H9 (cell line): ENCODE results near the gene TBC1D22A. TPM values are rescaled to one million over a fixed set of nuclear protein-coding genes. Genes with fewer than 3 reads are reported as not detected.
A peak's percentile ranks its signal among the peaks of the same experiment; 100 is the strongest.

ENCODE experiments used
- DNase-seq: peaks from one replicate; pipeline ENCODE4 v3.0.0-alpha.2; 2017
- H2AFZ ChIP-seq: one replicate; pipeline ENCODE4 v1.6.1; 2013; ENCODE audit warnings: mild to moderate bottlenecking, low read length, control low read depth, moderate library complexity
- H2AK5ac ChIP-seq: 2 replicates; pipeline ENCODE4 v1.6.1; 2013; ENCODE audit warnings: low read length, control low read depth, mixed read lengths; ENCODE audit not compliant: insufficient read length
- H2BK120ac ChIP-seq: one replicate; pipeline ENCODE4 v1.6.1; 2013; ENCODE audit warnings: low read depth, mild to moderate bottlenecking, low read length, control low read depth, inconsistent platforms; ENCODE audit not compliant: poor library complexity, severe bottlenecking
- H2BK12ac ChIP-seq: 2 replicates; pipeline ENCODE4 v1.6.1; 2013; ENCODE audit warnings: low read length, control low read depth, mixed read lengths, low read depth; ENCODE audit not compliant: insufficient read length
- H2BK15ac ChIP-seq: 2 replicates; pipeline ENCODE4 v1.6.1; 2013; ENCODE audit warnings: low read depth, low read length, control low read depth
- H2BK20ac ChIP-seq: one replicate; pipeline ENCODE4 v1.6.1; 2013; ENCODE audit warnings: low read depth, mild to moderate bottlenecking, low read length, control low read depth, inconsistent platforms; ENCODE audit not compliant: poor library complexity, severe bottlenecking
- H2BK5ac ChIP-seq: 2 replicates; pipeline ENCODE4 v1.6.1; 2013; ENCODE audit warnings: low read length, control low read depth, mixed read lengths; ENCODE audit not compliant: insufficient read length
- H3K14ac ChIP-seq: 2 replicates; pipeline ENCODE4 v1.6.1; 2013; ENCODE audit warnings: low read length, control low read depth; ENCODE audit not compliant: insufficient read depth
- H3K18ac ChIP-seq: 2 replicates; pipeline ENCODE4 v1.6.1; 2013; ENCODE audit warnings: low read depth, mild to moderate bottlenecking, mixed read lengths, low read length, control low read depth; ENCODE audit not compliant: insufficient read length
- H3K23ac ChIP-seq: 2 replicates; pipeline ENCODE4 v1.6.1; 2013; ENCODE audit warnings: low read length, control low read depth, mixed read lengths, low read depth; ENCODE audit not compliant: insufficient read length
- H3K23me2 ChIP-seq: 2 replicates; pipeline ENCODE4 v1.6.1; 2013; ENCODE audit warnings: low read depth, mild to moderate bottlenecking, mixed read lengths, low read length, control low read depth; ENCODE audit not compliant: insufficient read length, poor library complexity, severe bottlenecking
- H3K27ac ChIP-seq: 2 replicates; pipeline ENCODE4 v1.5.1; 2013; ENCODE audit warnings: low read length, control low read depth, mixed read lengths, low read depth; ENCODE audit not compliant: insufficient read length
- H3K27me3 ChIP-seq: 2 replicates; pipeline ENCODE4 v1.6.1; 2013; ENCODE audit warnings: low read length, control low read depth, inconsistent platforms; ENCODE audit not compliant: insufficient read depth
- H3K4ac ChIP-seq: 2 replicates; pipeline ENCODE4 v1.6.1; 2013; ENCODE audit warnings: low read depth, mild to moderate bottlenecking, control low read depth, inconsistent platforms, low read length, moderate library complexity
- H3K4me1 ChIP-seq: 2 replicates; pipeline ENCODE4 v1.6.1; 2013; ENCODE audit warnings: low read length, control low read depth, inconsistent platforms; ENCODE audit not compliant: insufficient read depth
- H3K4me2 ChIP-seq: 2 replicates; pipeline ENCODE4 v1.6.1; 2013; ENCODE audit warnings: low read length, control low read depth, mixed read lengths; ENCODE audit not compliant: insufficient read length, insufficient read depth
- H3K56ac ChIP-seq: 2 replicates; pipeline ENCODE4 v1.6.1; 2013; ENCODE audit warnings: low read depth, mild to moderate bottlenecking, mixed read lengths, low read length, control low read depth; ENCODE audit not compliant: insufficient read length
- H3K79me1 ChIP-seq: 2 replicates; pipeline ENCODE4 v1.6.1; 2013; ENCODE audit warnings: low read depth, mild to moderate bottlenecking, moderate library complexity, low read length, control low read depth, inconsistent platforms; ENCODE audit not compliant: insufficient read depth, poor library complexity, severe bottlenecking
- H3K79me2 ChIP-seq: 2 replicates; pipeline ENCODE4 v1.6.1; 2013; ENCODE audit warnings: low read length, control low read depth, inconsistent platforms; ENCODE audit not compliant: insufficient read depth
- H3K9ac ChIP-seq: 2 replicates; pipeline ENCODE4 v1.6.1; 2013; ENCODE audit warnings: low read length, control low read depth, mixed read lengths; ENCODE audit not compliant: insufficient read length; ENCODE audit errors: extremely low read depth
- H3K9me3 ChIP-seq: one replicate; pipeline ENCODE4 v1.6.1; 2013; ENCODE audit warnings: low read depth, low read length, inconsistent platforms; ENCODE audit not compliant: control insufficient read depth
- H3T11ph ChIP-seq: one replicate; pipeline ENCODE4 v1.6.1; 2013; ENCODE audit warnings: mild to moderate bottlenecking, low read length, control low read depth, inconsistent platforms
- H4K20me1 ChIP-seq: one replicate; pipeline ENCODE4 v1.6.1; 2013; ENCODE audit not compliant: control insufficient read depth, insufficient read length, insufficient read depth
- H4K5ac ChIP-seq: 2 replicates; pipeline ENCODE4 v1.6.1; 2013; ENCODE audit warnings: low read depth, mild to moderate bottlenecking, mixed read lengths, low read length, control low read depth; ENCODE audit not compliant: insufficient read length
- H4K8ac ChIP-seq: replicated peaks from 2 replicates; pipeline ENCODE4 v1.6.1; 2013; ENCODE audit warnings: low read length, control low read depth, mixed read lengths, low read depth; ENCODE audit not compliant: insufficient read length
- H4K91ac ChIP-seq: 2 replicates; pipeline ENCODE4 v1.6.1; 2013; ENCODE audit warnings: low read depth, mild to moderate bottlenecking, moderate library complexity, mixed read lengths, low read length, control low read depth; ENCODE audit not compliant: insufficient read length
- H3K27ac Mint-ChIP-seq, 3 experiments: 2 replicates in 2 of 3; 3 replicates in 1 of 3; pipeline ENCODE4 v1.8.0; 2020 to 2021; ENCODE audit warnings: mixed read lengths in 3 of 3, mild to moderate bottlenecking in 1 of 3, moderate library complexity in 1 of 3
- H3K27me3 Mint-ChIP-seq: 2 replicates; pipeline ENCODE4 v1.8.0; 2021; ENCODE audit warnings: low read depth, mild to moderate bottlenecking, moderate library complexity, mixed read lengths
- H3K36me3 Mint-ChIP-seq, 3 experiments: 2 replicates in 2 of 3; 3 replicates in 1 of 3; pipeline ENCODE4 v1.8.0; 2020 to 2021; ENCODE audit warnings: low read depth in 3 of 3, mixed read lengths in 3 of 3; ENCODE audit not compliant: insufficient read depth in 1 of 3
- H3K4me1 Mint-ChIP-seq, 2 experiments: 2 replicates each; pipeline ENCODE4 v1.8.0; 2020; ENCODE audit warnings: mixed read lengths in 2 of 2
- H3K4me3 Mint-ChIP-seq, 2 experiments: 2 replicates in 1 of 2; 3 replicates in 1 of 2; pipeline ENCODE4 v1.8.0; 2020 to 2021; ENCODE audit warnings: mild to moderate bottlenecking in 2 of 2, mixed read lengths in 2 of 2, moderate library complexity in 1 of 2
- H3K9me3 Mint-ChIP-seq, 2 experiments: 2 replicates in 1 of 2; 3 replicates in 1 of 2; pipeline ENCODE4 v1.8.0; 2020; ENCODE audit warnings: mild to moderate bottlenecking in 2 of 2, mixed read lengths in 2 of 2, moderate library complexity in 1 of 2
- CTCF ChIP-seq: fragments of 200-600 bp; sonication (generic); conservative IDR thresholded peaks from 3 replicates; pipeline ENCODE4 v1.8.0; 2021; ENCODE audit warnings: antibody characterized with exemption, mild to moderate bottlenecking
- WGBS: extraction: QIAGEN DNeasy Blood & Tissue Kit; methylation state at CpG from one replicate; pipeline ENCODE4 v1.1.7; 2013; ENCODE audit warnings: missing lambda C conversion rate, low lambda C conversion rate, mixed read lengths; ENCODE audit not compliant: insufficient read length; ENCODE audit errors: extremely low coverage; 5-methylcytosine and 5-hydroxymethylcytosine counted together
- total RNA-seq: library from RNA; stranded (reverse); gene quantifications from 2 replicates; pipeline ENCODE4 v1.2.1, GENCODE V29; 2021

The TBC1D22A gene
- total RNA-seq, 1 experiment from 2014 or later = 20.8 TPM

GRCh38 chr22:47042861-47043496 is 280.5 kb downstream of the TBC1D22A start:
- no CpG with 5 or more reads among the region's 18 CpGs for WGBS
- no peak overlapping the region for H3K18ac ChIP-seq
- H3K23ac ChIP-seq = no peak overlapping the region
- H2BK120ac ChIP-seq = no peak overlapping the region
- no peak overlapping the region; the same call in 1 of the 2 replicates for H3K14ac ChIP-seq
- no peaks in the 10 kb centered on the region for H3K27me3 ChIP-seq
- no peak overlapping the region for H3K4me2 ChIP-seq
- no peak overlapping the region for H2BK20ac ChIP-seq
- no peaks in the 10 kb centered on the region for H3K9me3 ChIP-seq
- Mint-ChIP-seq H3K27ac (peak overlapping the region; percentile 66 to 94 (median 85); a peak in 5 of 7 replicates), H3K36me3 (peaks cover 0 to 1% (median 0%) of the 10 kb centered on the region in 3 experiments; a peak in 1 of 7 replicates), H3K9me3 (no peaks in the 10 kb centered on the region), H3K27me3 (no peaks in the 10 kb centered on the region; the same call in 1 of the 2 replicates), H3K4me1 (peaks cover 16 to 17% of the 10 kb centered on the region in 2 experiments), H3K4me3 (no peak overlapping the region)
- H3K4ac ChIP-seq = no peak overlapping the region
- no peak for DNase-seq
- H4K5ac ChIP-seq = no peak overlapping the region
- H3K56ac ChIP-seq = no peak overlapping the region
- no peak overlapping the region for H4K8ac ChIP-seq
- no peak overlapping the region for H2AFZ ChIP-seq
- H4K91ac ChIP-seq = no peak overlapping the region
- H3K23me2 ChIP-seq = no peaks in the 10 kb centered on the region
- no peaks in the 10 kb centered on the region for H3K79me1 ChIP-seq
- H3K79me2 ChIP-seq = no peaks in the 10 kb centered on the region; the same call in 1 of the 2 replicates
- TF ChIP-seq CTCF = no peak
- H3T11ph ChIP-seq = no peak overlapping the region
- H2BK5ac ChIP-seq = no peak overlapping the region
- no peak overlapping the region for H3K9ac ChIP-seq
- H3K4me1 ChIP-seq = no peaks in the 10 kb centered on the region; the same call in 1 of the 2 replicates
- H4K20me1 ChIP-seq = no peaks in the 10 kb centered on the region
- no peak overlapping the region for H2AK5ac ChIP-seq
- H3K27ac ChIP-seq = no peak overlapping the region
- no peak overlapping the region for H2BK15ac ChIP-seq
- H2BK12ac ChIP-seq = no peak overlapping the region
